Mucosa of descending colon (tissue), 3 donors: ENCODE measurements around the gene ZFP36L1. TPM values are rescaled to one million over a fixed set of nuclear protein-coding genes. Genes with fewer than 3 reads are reported as not detected.

Source experiments
- ATAC-seq: fragments of 200-7000 bp; cut with Tn5 transposase; one replicate; pipeline ENCODE4 v1.9.1; 2020; ENCODE audit warnings: mild to moderate bottlenecking, moderate library complexity
- DNase-seq, 3 donors: peaks; one replicate each; pipeline ENCODE4 v3.0.0-alpha.2; 2020
- H3K36me3 ChIP-seq: fragments of 200-600 bp; one replicate; pipeline ENCODE4 v1.8.0; 2021; ENCODE audit warnings: low read depth, mild to moderate bottlenecking
- H3K4me1 ChIP-seq: fragments of 200-600 bp; one replicate; pipeline ENCODE4 v1.8.0; 2021; ENCODE audit warnings: low read depth, mild to moderate bottlenecking
- H3K4me3 ChIP-seq: fragments of 200-600 bp; one replicate; pipeline ENCODE4 v1.8.0; 2021; ENCODE audit warnings: mild to moderate bottlenecking
- H3K9me3 ChIP-seq: fragments of 200-600 bp; one replicate; pipeline ENCODE4 v1.8.0; 2021; ENCODE audit warnings: mild to moderate bottlenecking
- intact Hi-C, 2 donors: fragments of 100-400 bp; cut with DNase I in 1 of 2; cut with micrococcal nuclease in 1 of 2; formaldehyde crosslinking; loops; one replicate each; pipeline versions ENCODE4 v1.11.0 to v1.11.1; 2022; cut with DNase I, micrococcal nuclease
- total RNA-seq, 3 donors: library from RNA; stranded (reverse); fragmentation: NEBNext Ultra II Directional in 2 of 3; extraction: Animal tissue kit (Norgen Biotek cat#: 25700) in 2 of 3; gene quantifications; one replicate each; pipeline versions ENCODE4 v1.2.1 to v1.2.4, GENCODE V29; 2021 to 2023
- TF ChIP-seq, protein P1 (sequence below): fragments of 200-600 bp; IDR thresholded peaks from one replicate; pipeline ENCODE4 v1.8.0; 2022; ENCODE audit warnings: antibody characterized with exemption, mild to moderate bottlenecking
- donor health status: DM: no; HTN: no; CAD: no; lungs with moderate emphysema.
- donor health status: DM: no; HTN: no; CAD: no.
- donor health status: DM: no; HTN: yes; CAD: no.

The ZFP36L1 gene
- total RNA-seq, 3 donors from 2014 or later = 79.8 to 472 (median 103) TPM

DNA sequence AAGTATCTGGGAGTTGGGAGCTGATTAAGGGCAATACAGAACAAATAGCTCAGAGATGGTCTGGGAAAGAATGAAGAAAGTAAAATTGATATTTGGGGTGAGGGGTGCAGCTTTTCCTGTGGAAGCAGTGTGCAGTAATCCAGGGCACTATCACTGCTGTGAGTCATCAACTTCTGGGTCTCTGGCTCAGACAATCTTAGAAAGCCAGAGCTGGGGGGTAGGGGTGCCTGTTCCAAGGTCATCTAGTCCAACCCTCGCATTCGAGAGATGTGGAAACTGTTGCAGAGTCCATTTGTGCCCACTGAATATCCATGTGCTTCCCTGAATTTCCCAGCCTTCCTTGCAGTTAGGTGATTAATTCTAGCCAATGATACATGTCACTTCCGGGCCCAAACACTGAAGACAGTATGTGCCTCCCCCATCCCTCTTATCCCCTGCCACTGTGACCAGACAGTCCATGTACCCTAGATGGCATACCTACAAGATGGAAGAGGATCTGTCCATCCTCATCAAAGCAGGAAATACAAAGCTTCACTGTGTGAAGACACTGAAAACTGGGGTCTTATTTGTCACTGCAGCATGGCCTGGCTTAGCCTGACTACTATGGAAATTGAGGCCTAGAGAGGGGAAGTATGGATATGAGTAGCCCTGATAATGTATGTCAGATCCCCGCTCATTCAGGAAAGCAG is 51.9 kb downstream of the ZFP36L1 start:
- Histone ChIP-seq H3K9me3 (no peaks in the 10 kb centered on the region), H3K4me3 (no peak overlapping the region), H3K36me3 (no peaks in the 10 kb centered on the region), H3K4me1 (no peaks in the 10 kb centered on the region)
- no peak for ATAC-seq
- TF ChIP-seq, protein P1, sequence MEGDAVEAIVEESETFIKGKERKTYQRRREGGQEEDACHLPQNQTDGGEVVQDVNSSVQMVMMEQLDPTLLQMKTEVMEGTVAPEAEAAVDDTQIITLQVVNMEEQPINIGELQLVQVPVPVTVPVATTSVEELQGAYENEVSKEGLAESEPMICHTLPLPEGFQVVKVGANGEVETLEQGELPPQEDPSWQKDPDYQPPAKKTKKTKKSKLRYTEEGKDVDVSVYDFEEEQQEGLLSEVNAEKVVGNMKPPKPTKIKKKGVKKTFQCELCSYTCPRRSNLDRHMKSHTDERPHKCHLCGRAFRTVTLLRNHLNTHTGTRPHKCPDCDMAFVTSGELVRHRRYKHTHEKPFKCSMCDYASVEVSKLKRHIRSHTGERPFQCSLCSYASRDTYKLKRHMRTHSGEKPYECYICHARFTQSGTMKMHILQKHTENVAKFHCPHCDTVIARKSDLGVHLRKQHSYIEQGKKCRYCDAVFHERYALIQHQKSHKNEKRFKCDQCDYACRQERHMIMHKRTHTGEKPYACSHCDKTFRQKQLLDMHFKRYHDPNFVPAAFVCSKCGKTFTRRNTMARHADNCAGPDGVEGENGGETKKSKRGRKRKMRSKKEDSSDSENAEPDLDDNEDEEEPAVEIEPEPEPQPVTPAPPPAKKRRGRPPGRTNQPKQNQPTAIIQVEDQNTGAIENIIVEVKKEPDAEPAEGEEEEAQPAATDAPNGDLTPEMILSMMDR = no peak
- intact Hi-C loops = no loop called here
- DNase-seq = no peak

DNA sequence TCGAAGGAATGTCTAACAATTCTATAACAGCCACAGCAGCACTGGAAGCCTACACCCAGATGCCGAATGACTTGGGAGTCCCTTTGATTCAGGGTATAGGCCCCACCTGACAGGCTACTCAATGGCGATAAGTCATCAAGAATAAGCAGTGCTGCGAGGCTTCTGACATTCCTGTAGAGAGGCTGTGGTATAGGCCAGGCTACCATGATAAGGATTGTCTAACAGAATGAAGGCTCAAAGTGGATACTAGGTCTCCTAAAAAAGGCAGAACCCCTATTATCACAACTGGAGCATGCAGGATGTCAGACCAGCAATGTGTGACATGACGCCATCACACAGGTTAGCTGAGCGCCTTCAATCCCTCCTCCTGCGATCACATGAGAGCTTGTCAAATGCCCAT is 53.2 kb downstream of the ZFP36L1 start:
- no peaks in the 10 kb centered on the region for H3K4me1 ChIP-seq
- no peak overlapping the region for H3K4me3 ChIP-seq
- ATAC-seq (no peak), DNase-seq (no peak)
- no peaks in the 10 kb centered on the region for H3K36me3 ChIP-seq
- H3K9me3 ChIP-seq = no peaks in the 10 kb centered on the region
- intact Hi-C loops = no loop called here
- TF ChIP-seq, protein P1 = no peak

DNA sequence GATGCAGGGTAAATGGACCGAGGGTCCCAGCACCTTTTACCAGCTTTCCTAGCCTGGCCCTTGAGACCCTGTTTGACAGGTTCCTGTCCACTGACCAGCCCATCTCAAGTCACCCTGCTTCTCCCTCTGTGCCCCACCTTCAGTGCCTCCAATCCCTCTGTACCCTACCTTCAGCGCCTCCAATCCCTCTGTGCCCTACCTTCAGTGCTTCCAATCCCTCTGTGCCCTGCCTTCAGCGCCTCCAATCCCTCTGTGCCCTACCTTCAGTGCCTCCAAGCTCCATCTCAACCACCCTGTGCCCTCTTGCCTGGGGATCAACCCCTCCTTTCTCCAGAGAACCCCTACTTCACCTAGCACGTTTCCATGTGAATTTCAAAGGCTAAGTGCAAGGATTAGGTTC is 54.3 kb downstream of the ZFP36L1 start:
- H3K4me1 ChIP-seq = peaks cover 3% of the 10 kb centered on the region
- TF ChIP-seq, protein P1 = no peak
- H3K4me3 ChIP-seq = no peak overlapping the region
- intact Hi-C loops = no loop called here
- no peaks in the 10 kb centered on the region for H3K9me3 ChIP-seq
- DNase-seq (no peak), ATAC-seq (no peak)
- no peaks in the 10 kb centered on the region for H3K36me3 ChIP-seq

Other genes starting within 250 kb of the ZFP36L1 start
- gene ACTN1, start 186.2 kb upstream of the ZFP36L1 start, total RNA-seq = 100 to 1,000 TPM in 2 of 3 donors, 10 to 100 TPM in 1; 93.7 to 607 (median 128) TPM